HG02763 (cell line): ENCODE measurements around the gene NSUN4.
A peak's percentile ranks its signal among the peaks of the same experiment; 100 is the strongest.
"Not testable (repeated sequence)": the region's sequence is repeated elsewhere in the genome, so short reads cannot be mapped to it uniquely, and the experiment has no call there.

Experiments
- ATAC-seq: cut with Tn5 transposase; IDR thresholded peaks from one replicate; pipeline ENCODE4 v1.9.1; 2021; ENCODE audit warnings: mild to moderate bottlenecking, moderate library complexity; ENCODE audit not compliant: unreplicated experiment

Gene NSUN4

GRCh38 chr1:46325285-46326076, 15.1 kb upstream of the NSUN4 start:
- ATAC-seq: not testable (repeated sequence)

GRCh38 chr1:46328182-46328581, 12.4 kb upstream of the NSUN4 start:
- not testable (repeated sequence) for ATAC-seq

GRCh38 chr1:46329807-46330206, 10.8 kb upstream of the NSUN4 start:
- ATAC-seq: not testable (repeated sequence)

GRCh38 chr1:46330381-46330780, 10.2 kb upstream of the NSUN4 start:
- not testable (repeated sequence) for ATAC-seq

- not testable (repeated sequence) for ATAC-seq
Observed at GRCh38 chr1:46331786-46332540, 8.6 kb upstream of the NSUN4 start.

- ATAC-seq: peak; percentile 42
Observed at GRCh38 chr1:46333300-46334029, 7.1 kb upstream of the NSUN4 start.

GRCh38 chr1:46334030-46334384, 6.6 kb upstream of the NSUN4 start:
- ATAC-seq: no peak

- no peak for ATAC-seq
Observed at GRCh38 chr1:46335081-46335480, 5.5 kb upstream of the NSUN4 start.

GRCh38 chr1:46337409-46337808, 3.2 kb upstream of the NSUN4 start:
- not testable (repeated sequence) for ATAC-seq

- no peak for ATAC-seq
Observed at GRCh38 chr1:46341222-46342083, 846 bp downstream of the NSUN4 start.

- ATAC-seq: no peak
Observed at GRCh38 chr1:46342084-46342656, 1.6 kb downstream of the NSUN4 start.

- ATAC-seq: no peak
Observed at GRCh38 chr1:46342677-46343350, 2.2 kb downstream of the NSUN4 start.

GRCh38 chr1:46343351-46343695, 2.7 kb downstream of the NSUN4 start:
- no peak for ATAC-seq

GRCh38 chr1:46343705-46344104, 3.1 kb downstream of the NSUN4 start:
- no peak for ATAC-seq

GRCh38 chr1:46344481-46344880, 3.9 kb downstream of the NSUN4 start:
- no peak for ATAC-seq

GRCh38 chr1:46345281-46345680, 4.7 kb downstream of the NSUN4 start:
- ATAC-seq: no peak

- ATAC-seq: no peak
Observed at GRCh38 chr1:46352363-46352762, 11.8 kb downstream of the NSUN4 start.

- ATAC-seq: not testable (repeated sequence)
Observed at GRCh38 chr1:46355920-46356319, 15.3 kb downstream of the NSUN4 start.

- no peak for ATAC-seq
Observed at GRCh38 chr1:46362158-46362557, 21.6 kb downstream of the NSUN4 start.

GRCh38 chr1:46363121-46363520, 22.5 kb downstream of the NSUN4 start:
- ATAC-seq: no peak
